ENCODE measurements around the gene DLEC1. TPM values are rescaled to one million over a fixed set of nuclear protein-coding genes. Genes with fewer than 3 reads are reported as not detected.
A peak's percentile ranks its signal among the peaks of the same experiment; 100 is the strongest.

DLEC1 gene
- total and polyA plus RNA-seq, 2 donors (not counting 1 experiment from before 2014, with no cell fraction given): under 0.01 to 0.02 TPM

GRCh38 chr3:38152609-38153008, 113.6 kb downstream of the DLEC1 start:
- Histone ChIP-seq H3K79me2 (ENCODE audit: control insufficient read depth, insufficient read depth, low read length) (no peaks in the 10 kb centered on the region), H3K27me3 (ENCODE audit: control insufficient read depth, insufficient read depth, low read length) (no peaks in the 10 kb centered on the region), H3K9me3 (ENCODE audit: control insufficient read depth, insufficient read depth, low read depth, low read length) (no peaks in the 10 kb centered on the region), H3K27ac (ENCODE audit: insufficient read depth, low read length) (no peak overlapping the region), H4K20me1 (ENCODE audit: control insufficient read depth, extremely low read depth, insufficient read depth, low read length) (no peaks in the 10 kb centered on the region), H3K9ac (ENCODE audit: insufficient read depth, low read length) (no peak overlapping the region), H3K4me2 (ENCODE audit: extremely low read depth, insufficient read depth, low read length) (no peak overlapping the region), H3K4me3 (replicated peaks in 1 of 4; ENCODE audit: control extremely low read depth in 1 of 4, insufficient read depth in 1 of 4, low read depth in 3 of 4, low read length in 4 of 4) (no peak overlapping the region), H2AFZ (ENCODE audit: low read length) (no peak overlapping the region), H3K4me1 (ENCODE audit: control insufficient read depth, extremely low read depth, insufficient read depth, low read length) (no peaks in the 10 kb centered on the region), H3K36me3 (ENCODE audit: control insufficient read depth, insufficient read depth, low read length) (no peaks in the 10 kb centered on the region)
- no peak for TF ChIP-seq EZH2 (IDR thresholded peaks at IDR 0.05; ENCODE audit: low read length, missing control alignments)
- no peak for TF ChIP-seq CTCF (conservative IDR thresholded peaks at IDR 0.05 in 1 of 2, IDR thresholded peaks at IDR 0.05 in 1 of 2; ENCODE audit: low read depth in 1 of 2, low read length in 2 of 2)
- no peak for DNase-seq (ENCODE audit: low read depth in 2 of 2)

GRCh38 chr3:38153221-38153620, 114.2 kb downstream of the DLEC1 start:
- no peaks in the 10 kb centered on the region for H3K4me1 ChIP-seq (ENCODE audit: control insufficient read depth, extremely low read depth, insufficient read depth, low read length)
- no peaks in the 10 kb centered on the region for H3K79me2 ChIP-seq (ENCODE audit: control insufficient read depth, insufficient read depth, low read length)
- TF ChIP-seq CTCF (conservative IDR thresholded peaks at IDR 0.05 in 1 of 2, IDR thresholded peaks at IDR 0.05 in 1 of 2; ENCODE audit: low read depth in 1 of 2, low read length in 2 of 2) (no peak), EZH2 (IDR thresholded peaks at IDR 0.05; ENCODE audit: low read length, missing control alignments) (no peak)
- no peak overlapping the region for H3K4me2 ChIP-seq (ENCODE audit: extremely low read depth, insufficient read depth, low read length)
- H3K27ac ChIP-seq (ENCODE audit: insufficient read depth, low read length): no peak overlapping the region
- H4K20me1 ChIP-seq (ENCODE audit: control insufficient read depth, extremely low read depth, insufficient read depth, low read length): no peaks in the 10 kb centered on the region
- H3K9me3 ChIP-seq (ENCODE audit: control insufficient read depth, insufficient read depth, low read depth, low read length): no peaks in the 10 kb centered on the region
- H3K27me3 ChIP-seq (ENCODE audit: control insufficient read depth, insufficient read depth, low read length): no peaks in the 10 kb centered on the region
- no peak overlapping the region for H3K4me3 ChIP-seq (replicated peaks in 1 of 4; ENCODE audit: control extremely low read depth in 1 of 4, insufficient read depth in 1 of 4, low read depth in 3 of 4, low read length in 4 of 4)
- H3K9ac ChIP-seq (ENCODE audit: insufficient read depth, low read length): no peak overlapping the region
- no peaks in the 10 kb centered on the region for H3K36me3 ChIP-seq (ENCODE audit: control insufficient read depth, insufficient read depth, low read length)
- H2AFZ ChIP-seq (ENCODE audit: low read length): no peak overlapping the region
- DNase-seq (ENCODE audit: low read depth in 2 of 2): no peak

GRCh38 chr3:38154033-38154494, 115.1 kb downstream of the DLEC1 start:
- H4K20me1 ChIP-seq (ENCODE audit: control insufficient read depth, extremely low read depth, insufficient read depth, low read length): no peaks in the 10 kb centered on the region
- H3K27ac ChIP-seq (ENCODE audit: insufficient read depth, low read length): no peak overlapping the region
- no peaks in the 10 kb centered on the region for H3K4me1 ChIP-seq (ENCODE audit: control insufficient read depth, extremely low read depth, insufficient read depth, low read length)
- H3K79me2 ChIP-seq (ENCODE audit: control insufficient read depth, insufficient read depth, low read length): no peaks in the 10 kb centered on the region
- H3K4me3 ChIP-seq (replicated peaks in 1 of 4; ENCODE audit: control extremely low read depth in 1 of 4, insufficient read depth in 1 of 4, low read depth in 3 of 4, low read length in 4 of 4): no peak overlapping the region
- no peaks in the 10 kb centered on the region for H3K27me3 ChIP-seq (ENCODE audit: control insufficient read depth, insufficient read depth, low read length)
- H3K9me3 ChIP-seq (ENCODE audit: control insufficient read depth, insufficient read depth, low read depth, low read length): no peaks in the 10 kb centered on the region
- H3K9ac ChIP-seq (ENCODE audit: insufficient read depth, low read length): no peak overlapping the region
- H2AFZ ChIP-seq (ENCODE audit: low read length): no peak overlapping the region
- no peak overlapping the region for H3K4me2 ChIP-seq (ENCODE audit: extremely low read depth, insufficient read depth, low read length)
- peak; percentile 37 to 92 for DNase-seq (ENCODE audit: low read depth in 2 of 2)
- no peak for TF ChIP-seq CTCF (conservative IDR thresholded peaks at IDR 0.05 in 1 of 2, IDR thresholded peaks at IDR 0.05 in 1 of 2; ENCODE audit: low read depth in 1 of 2, low read length in 2 of 2)
- no peak for TF ChIP-seq EZH2 (IDR thresholded peaks at IDR 0.05; ENCODE audit: low read length, missing control alignments)
- H3K36me3 ChIP-seq (ENCODE audit: control insufficient read depth, insufficient read depth, low read length): no peaks in the 10 kb centered on the region
